ENCODE data around the gene FOXI1. TPM values are rescaled to one million over a fixed set of nuclear protein-coding genes. Genes with fewer than 3 reads are reported as not detected.

FOXI1 gene
- polyA plus RNA-seq, 2 of the 4 experiments (the other 2 are of a cell fraction), result not detected

DNA sequence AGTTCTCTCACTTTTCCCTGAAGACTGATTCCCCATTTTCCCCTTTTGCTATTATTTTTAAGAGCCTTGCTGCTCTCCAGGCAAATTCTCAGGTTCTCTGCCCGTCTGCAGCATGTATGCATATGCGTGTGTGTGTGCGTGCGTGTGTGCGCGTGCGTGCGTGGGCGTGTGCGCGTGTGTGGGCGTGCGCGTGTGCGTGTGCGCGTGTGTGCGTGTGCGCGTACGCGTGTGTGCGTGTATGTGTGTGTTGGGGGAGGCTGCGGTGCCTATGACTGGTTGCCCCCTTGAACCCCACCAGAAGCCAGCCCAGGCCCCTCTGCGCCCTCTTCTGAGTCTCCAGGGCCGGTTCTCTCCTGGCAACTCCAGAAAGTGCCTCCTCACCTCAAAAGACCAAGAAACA lies 987 bp upstream of the FOXI1 start:
- FAIRE-seq (no peak), DNase-seq (ENCODE audit: low read depth in 1 of 2, low spot score in 1 of 2) (no peak), ATAC-seq (no peak)
- no peak for TF ChIP-seq CHD4 (IDR thresholded peaks at IDR 0.05; ENCODE audit: borderline replicate concordance)
- TF ChIP-seq TFCP2L1 (CRISPR knock-in tag; IDR thresholded peaks at IDR 0.05), result no peak
- no peak for TF ChIP-seq CBX2 (IDR thresholded peaks at IDR 0.05; ENCODE audit: borderline replicate concordance, low read depth)
- no peak for TF ChIP-seq MAX (IDR thresholded peaks at IDR 0.05)
- TF ChIP-seq SREBF2 (IDR thresholded peaks at IDR 0.05), result no peak
- TF ChIP-seq HOXA7 (CRISPR knock-in tag; IDR thresholded peaks at IDR 0.05), result no peak
- TF ChIP-seq NR3C1 (IDR thresholded peaks at IDR 0.05), result no peak
- no peak for TF ChIP-seq PHF8 (IDR thresholded peaks at IDR 0.05; ENCODE audit: borderline replicate concordance, low read depth)
- TF ChIP-seq, protein P1, sequence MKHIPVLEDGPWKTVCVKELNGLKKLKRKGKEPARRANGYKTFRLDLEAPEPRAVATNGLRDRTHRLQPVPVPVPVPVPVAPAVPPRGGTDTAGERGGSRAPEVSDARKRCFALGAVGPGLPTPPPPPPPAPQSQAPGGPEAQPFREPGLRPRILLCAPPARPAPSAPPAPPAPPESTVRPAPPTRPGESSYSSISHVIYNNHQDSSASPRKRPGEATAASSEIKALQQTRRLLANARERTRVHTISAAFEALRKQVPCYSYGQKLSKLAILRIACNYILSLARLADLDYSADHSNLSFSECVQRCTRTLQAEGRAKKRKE (CRISPR knock-in tag; IDR thresholded peaks at IDR 0.05; ENCODE audit: low read depth), result no peak
- no peak for TF ChIP-seq CTCF (IDR thresholded peaks at IDR 0.05)
- TF ChIP-seq MYC (IDR thresholded peaks at IDR 0.05; ENCODE audit: borderline replicate concordance, low read length), result no peak
- no peak for TF ChIP-seq HOXB5 (CRISPR knock-in tag; IDR thresholded peaks at IDR 0.05)
- no peak for TF ChIP-seq ZSCAN20 (CRISPR knock-in tag; IDR thresholded peaks at IDR 0.05)
- no peak for TF ChIP-seq POLR2A (IDR thresholded peaks at IDR 0.05; ENCODE audit: low read length)
- no peak for TF ChIP-seq HOXB13 (CRISPR knock-in tag; IDR thresholded peaks at IDR 0.05; ENCODE audit: low read depth)
- TF ChIP-seq KDM1A (IDR thresholded peaks at IDR 0.05; ENCODE audit: low read depth), result no peak
- TF ChIP-seq GATA3 (IDR thresholded peaks at IDR 0.05; ENCODE audit: borderline replicate concordance), result no peak
- no peak for TF ChIP-seq CEBPB (IDR thresholded peaks at IDR 0.05)
- TF ChIP-seq NPAS2 (CRISPR knock-in tag; IDR thresholded peaks at IDR 0.05; ENCODE audit: borderline replicate concordance), result no peak
- TF ChIP-seq TP53 (CRISPR knock-in tag; IDR thresholded peaks at IDR 0.05), result no peak
- Histone ChIP-seq H3K4me1 (no peaks in the 10 kb centered on the region; the same call in 2 of the 3 replicates), H3K4me3 (no peak overlapping the region), H3K27ac (peak overlapping the region in 1 of 2 experiments; percentile 43; a peak in 1 of 6 replicates), H3K9me3 (no peaks in the 10 kb centered on the region), H3K4me2 (no peak overlapping the region)
- ChIA-PET CTCF (interaction anchor here (0.9 to 33.1 kb wide), 3 partner anchors 8 to 80 kb away, joined by 3 to 691 read pairs (median 3); no protein-coding TSS in a partner anchor), POLR2A (no interaction called here)
- WGBS (ENCODE audit: missing lambda C conversion rate), result 69% methylated on average over 26 of the region's 26 CpGs

DNA sequence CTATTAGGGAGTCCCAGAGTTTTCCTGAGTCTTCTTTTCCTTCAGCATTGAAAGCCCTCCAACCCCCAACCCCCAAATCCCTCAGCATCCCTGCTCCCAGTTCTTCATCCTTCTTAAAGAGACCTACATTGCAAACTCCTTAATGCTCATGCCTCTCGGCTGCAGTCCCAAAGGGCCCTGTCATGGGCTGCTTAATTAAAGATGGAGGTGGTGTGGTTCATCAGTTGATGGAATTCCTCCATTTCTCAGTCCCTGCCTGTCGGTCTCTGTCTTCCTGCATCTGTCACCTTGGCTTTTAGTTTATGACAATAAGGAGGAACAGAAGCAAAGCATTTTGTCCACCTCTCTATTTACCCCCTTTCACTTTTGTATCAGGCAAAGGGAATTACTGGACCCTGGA lies 2.0 kb downstream of the FOXI1 start:
- DNase-seq (ENCODE audit: low read depth in 1 of 2, low spot score in 1 of 2), result no peak
- ChIA-PET POLR2A (no interaction called here), CTCF (interaction anchor here (1.3 to 33.1 kb wide), 3 partner anchors 77 to 109 kb away, joined by 3 to 691 read pairs (median 6); no protein-coding TSS in a partner anchor)
- Histone ChIP-seq H3K27ac (no peak overlapping the region), H3K9me3 (no peaks in the 10 kb centered on the region), H3K4me2 (no peak overlapping the region), H3K4me1 (no peaks in the 10 kb centered on the region), H3K4me3 (no peak overlapping the region)
- 87% methylated on average over 2 of the region's 2 CpGs for WGBS (ENCODE audit: missing lambda C conversion rate)
- ATAC-seq, result no peak
- no peak for FAIRE-seq
- TF ChIP-seq HDAC2 (IDR thresholded peaks at IDR 0.05), result no peak
- no peak for TF ChIP-seq EP300 (IDR thresholded peaks at IDR 0.05)
- no peak for TF ChIP-seq FOSB (CRISPR knock-in tag; IDR thresholded peaks at IDR 0.05)
- TF ChIP-seq SREBF2 (IDR thresholded peaks at IDR 0.05), result no peak
- no peak for TF ChIP-seq REST (IDR thresholded peaks at IDR 0.05)
- TF ChIP-seq, protein P1 (CRISPR knock-in tag; IDR thresholded peaks at IDR 0.05; ENCODE audit: low read depth), result no peak
- TF ChIP-seq FOSL2 (IDR thresholded peaks at IDR 0.05), result no peak
- no peak for TF ChIP-seq FOSL2 (CRISPR knock-in tag; IDR thresholded peaks at IDR 0.05)
- no peak for TF ChIP-seq TP53 (CRISPR knock-in tag; IDR thresholded peaks at IDR 0.05)
- no peak for TF ChIP-seq CHD2 (IDR thresholded peaks at IDR 0.05; ENCODE audit: low read length, partially characterized antibody)
- TF ChIP-seq SMC3 (IDR thresholded peaks at IDR 0.05), result no peak
- no peak for TF ChIP-seq BCL3 (IDR thresholded peaks at IDR 0.05)
- TF ChIP-seq ZC3H11A (IDR thresholded peaks at IDR 0.05), result no peak
- no peak for TF ChIP-seq RAD21 (conservative IDR thresholded peaks at IDR 0.05 in 1 of 2, IDR thresholded peaks at IDR 0.05 in 1 of 2)
- no peak for TF ChIP-seq ZSCAN20 (CRISPR knock-in tag; IDR thresholded peaks at IDR 0.05)
- TF ChIP-seq POLR2AphosphoS2 (conservative IDR thresholded peaks at IDR 0.05; ENCODE audit: low read length), result no peak

Data from A549 (cell line).